Uterus (tissue), 2 donors: Measurements from ENCODE around the gene STX12.

Source experiments
- POLR2A ChIP-seq, 2 donors: fragments of 450-650 bp; IDR thresholded peaks; one replicate each; pipeline ENCODE4 v1.6.1; 2016; ENCODE audit warnings: antibody characterized with exemption in 2 of 2, mild to moderate bottlenecking in 1 of 2, moderate library complexity in 1 of 2
- TF ChIP-seq, protein P1 (sequence below), 4 experiments: fragments of 200-600 bp in 2 of 4; fragments of 450-650 bp in 2 of 4; sonication (generic) in 2 of 4; IDR thresholded peaks; one replicate each; pipeline ENCODE4 v1.5.1; 2016 to 2019; ENCODE audit warnings: antibody characterized with exemption in 4 of 4, mild to moderate bottlenecking in 2 of 4, moderate library complexity in 1 of 4

DNA sequence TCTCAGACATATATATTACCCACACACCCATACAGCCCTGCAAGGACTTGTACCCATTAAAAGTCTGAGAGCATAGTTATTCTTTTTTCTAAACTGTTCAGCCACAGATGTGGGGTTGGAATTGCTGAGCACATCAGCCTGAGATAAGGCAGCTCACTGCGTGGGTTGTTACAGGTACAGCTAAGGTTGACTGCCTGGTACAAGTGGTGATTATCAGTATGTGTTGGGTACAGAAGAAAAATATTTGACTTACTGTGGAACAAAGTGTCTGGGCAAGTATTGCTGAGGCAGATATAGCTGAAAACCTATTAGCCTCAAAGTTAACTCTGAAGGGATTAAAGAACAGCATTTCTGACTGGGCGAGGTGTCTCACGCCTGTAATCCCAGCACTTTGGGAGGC, 5.0 kb downstream of the STX12 start:
- TF ChIP-seq, protein P1, sequence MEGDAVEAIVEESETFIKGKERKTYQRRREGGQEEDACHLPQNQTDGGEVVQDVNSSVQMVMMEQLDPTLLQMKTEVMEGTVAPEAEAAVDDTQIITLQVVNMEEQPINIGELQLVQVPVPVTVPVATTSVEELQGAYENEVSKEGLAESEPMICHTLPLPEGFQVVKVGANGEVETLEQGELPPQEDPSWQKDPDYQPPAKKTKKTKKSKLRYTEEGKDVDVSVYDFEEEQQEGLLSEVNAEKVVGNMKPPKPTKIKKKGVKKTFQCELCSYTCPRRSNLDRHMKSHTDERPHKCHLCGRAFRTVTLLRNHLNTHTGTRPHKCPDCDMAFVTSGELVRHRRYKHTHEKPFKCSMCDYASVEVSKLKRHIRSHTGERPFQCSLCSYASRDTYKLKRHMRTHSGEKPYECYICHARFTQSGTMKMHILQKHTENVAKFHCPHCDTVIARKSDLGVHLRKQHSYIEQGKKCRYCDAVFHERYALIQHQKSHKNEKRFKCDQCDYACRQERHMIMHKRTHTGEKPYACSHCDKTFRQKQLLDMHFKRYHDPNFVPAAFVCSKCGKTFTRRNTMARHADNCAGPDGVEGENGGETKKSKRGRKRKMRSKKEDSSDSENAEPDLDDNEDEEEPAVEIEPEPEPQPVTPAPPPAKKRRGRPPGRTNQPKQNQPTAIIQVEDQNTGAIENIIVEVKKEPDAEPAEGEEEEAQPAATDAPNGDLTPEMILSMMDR (IDR thresholded peaks at IDR 0.05): no peak
- no peak for TF ChIP-seq POLR2A (IDR thresholded peaks at IDR 0.05)
